Hematopoietic multipotent progenitor cell treated with erythropoietin and hydrocortisone succinate and interleukin-3 and kit ligand, for 8 days (in vitro differentiated cells): ENCODE measurements around the gene CACNA2D2.

Source experiments
- DNase-seq: peaks from one replicate; pipeline ENCODE4 v3.0.0-alpha.2; 2015

Gene CACNA2D2

DNA sequence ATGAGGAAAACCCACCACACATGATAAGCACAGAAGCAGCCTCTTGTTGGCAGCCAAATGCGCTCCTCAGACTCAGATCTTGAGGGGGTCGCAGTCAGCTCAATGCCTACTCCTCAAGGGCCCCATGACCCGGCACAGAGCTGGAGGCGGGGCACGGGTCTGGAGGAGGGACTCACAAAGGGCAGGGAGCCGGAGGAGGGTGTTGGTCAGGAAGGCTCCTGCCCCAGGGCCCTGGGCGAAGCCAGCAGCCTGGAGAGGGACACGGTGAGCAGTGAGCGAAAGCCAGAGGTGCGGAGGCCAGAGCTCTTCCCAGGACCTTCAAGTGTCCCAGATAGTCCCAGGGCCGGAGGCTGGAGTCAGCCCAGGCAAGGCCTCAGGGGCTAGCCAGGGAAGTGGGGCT lies 9.8 kb downstream of the CACNA2D2 start:
- no peak for DNase-seq

DNA sequence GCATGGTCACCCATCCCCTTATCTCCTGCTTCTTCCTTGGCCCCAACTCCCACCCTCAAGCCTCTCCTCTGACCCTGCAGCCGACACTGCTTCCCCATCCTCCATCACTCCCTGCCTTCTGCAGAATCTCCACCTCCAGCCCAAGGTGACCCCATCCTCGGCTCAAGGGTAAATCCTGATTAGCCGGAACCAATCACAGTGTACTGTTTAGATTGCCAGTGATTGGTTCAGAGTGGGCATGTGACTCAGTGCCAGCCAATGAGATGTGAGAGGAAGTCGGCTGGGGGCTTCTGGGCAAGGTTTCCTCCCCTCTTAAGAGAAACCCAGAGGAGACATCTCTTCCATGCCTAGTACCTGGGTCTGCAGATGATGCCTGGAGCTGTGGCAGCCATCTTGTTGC lies 10.3 kb downstream of the CACNA2D2 start:
- no peak for DNase-seq

DNA sequence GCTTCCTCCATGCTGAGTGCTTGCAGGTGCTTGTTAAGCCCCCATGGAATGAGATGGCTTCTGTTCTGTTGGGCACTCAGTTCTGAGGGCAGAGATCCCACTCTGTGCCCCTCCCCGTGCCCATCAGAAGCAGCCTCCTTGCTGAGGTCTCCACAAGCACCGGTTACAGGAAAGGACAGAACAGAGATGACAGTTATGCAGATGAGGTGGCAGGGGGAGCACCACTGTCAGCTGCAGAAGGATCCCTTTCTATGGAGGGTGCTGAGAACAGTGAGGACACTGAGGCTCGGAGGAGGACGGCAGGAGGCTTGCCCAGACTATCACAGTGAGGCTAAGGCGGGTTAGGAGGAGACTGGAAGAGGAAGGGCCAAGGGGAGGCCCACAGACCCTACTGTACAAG lies 12.4 kb downstream of the CACNA2D2 start:
- DNase-seq: no peak

DNA sequence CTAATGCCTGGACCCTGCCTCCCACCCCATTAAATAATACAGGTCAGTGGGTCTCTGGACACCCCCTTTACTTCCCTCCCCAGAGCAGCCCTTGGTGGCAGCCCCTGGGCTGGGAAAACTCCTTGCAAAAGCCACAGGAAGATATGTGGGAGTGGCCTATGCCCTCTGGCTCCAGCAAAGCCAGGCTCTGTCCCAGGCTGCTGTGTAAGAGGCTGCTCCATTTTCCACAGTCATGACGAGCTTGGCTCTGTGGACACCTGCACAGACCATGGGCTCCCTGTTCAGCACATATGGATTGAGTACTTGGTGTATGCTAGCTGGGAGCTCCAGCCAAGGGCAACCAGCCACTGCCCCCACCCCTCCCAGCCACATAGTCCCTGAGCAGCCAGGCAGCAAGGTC lies 13.0 kb downstream of the CACNA2D2 start:
- no peak for DNase-seq

DNA sequence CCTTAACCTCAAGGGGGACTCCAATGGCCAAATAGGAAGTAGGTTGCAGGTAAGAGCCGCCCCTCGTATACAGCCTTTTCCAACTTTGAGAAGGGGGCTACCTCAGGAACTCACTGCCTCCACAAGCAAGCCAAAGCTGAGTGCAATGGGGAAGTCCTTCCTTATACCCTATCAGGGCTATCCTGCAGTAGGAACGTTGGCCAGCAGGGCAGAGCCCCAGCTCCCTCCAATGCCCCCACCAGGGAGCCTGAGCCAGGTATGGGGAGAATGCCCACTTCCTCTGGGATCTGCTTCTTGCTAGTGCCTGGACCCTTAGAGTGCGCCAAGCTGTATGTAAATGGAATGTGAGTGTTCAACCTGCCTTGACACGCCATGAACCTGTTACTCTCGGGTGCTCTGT lies 16.3 kb downstream of the CACNA2D2 start:
- DNase-seq: no peak

DNA sequence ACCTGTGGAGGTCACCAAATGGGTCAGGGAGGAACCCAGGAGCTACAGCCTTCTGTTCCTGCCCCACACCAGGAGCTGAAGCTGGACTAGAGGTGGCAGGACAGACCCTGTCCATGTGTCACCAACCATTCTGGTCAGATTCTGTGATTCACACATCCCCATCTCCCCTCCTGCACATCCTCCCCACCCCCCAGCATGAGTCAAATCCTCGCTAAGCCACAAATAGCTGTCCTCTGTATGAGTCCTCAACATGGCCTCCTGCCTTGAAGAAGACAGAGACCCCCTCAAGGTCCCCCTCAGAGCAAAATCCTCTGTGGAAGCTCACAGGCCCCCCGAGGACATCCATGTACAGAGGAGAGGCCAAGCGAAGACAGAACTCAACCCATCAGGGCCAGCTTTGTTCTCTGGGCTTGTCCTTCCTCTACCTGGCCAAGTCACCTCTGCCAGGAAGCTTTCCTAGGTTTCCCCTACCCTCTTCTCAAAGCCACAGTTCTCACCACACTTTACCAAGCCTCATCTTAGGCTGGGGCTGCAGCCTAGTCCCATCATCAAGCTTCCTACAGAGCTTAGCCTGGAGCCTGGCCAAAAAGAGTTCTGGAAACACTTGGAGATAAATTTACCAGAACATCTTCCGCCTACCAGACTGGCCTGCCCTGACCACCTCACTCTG lies 17.1 kb downstream of the CACNA2D2 start:
- no peak for DNase-seq

DNA sequence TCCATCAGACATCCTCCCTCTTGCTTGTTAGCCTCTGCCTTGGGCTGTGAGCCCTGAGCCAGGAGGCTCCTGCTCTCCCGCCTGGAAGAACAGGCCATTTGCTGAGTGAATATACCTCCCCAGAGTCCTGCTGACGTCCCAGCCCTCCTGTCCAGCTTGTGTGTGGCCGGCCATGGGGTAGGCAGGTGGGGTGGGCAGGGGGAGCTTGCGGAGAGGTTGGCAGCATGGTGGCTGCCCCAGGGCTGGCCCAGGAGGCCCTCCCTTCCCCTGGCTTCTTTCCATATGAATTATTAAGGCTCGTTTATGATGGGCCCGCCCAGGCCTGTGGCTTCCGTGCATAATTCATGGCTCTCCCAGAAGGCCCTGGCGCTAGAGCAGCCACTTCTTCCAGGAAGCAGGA lies 18.7 kb downstream of the CACNA2D2 start:
- no peak for DNase-seq

DNA sequence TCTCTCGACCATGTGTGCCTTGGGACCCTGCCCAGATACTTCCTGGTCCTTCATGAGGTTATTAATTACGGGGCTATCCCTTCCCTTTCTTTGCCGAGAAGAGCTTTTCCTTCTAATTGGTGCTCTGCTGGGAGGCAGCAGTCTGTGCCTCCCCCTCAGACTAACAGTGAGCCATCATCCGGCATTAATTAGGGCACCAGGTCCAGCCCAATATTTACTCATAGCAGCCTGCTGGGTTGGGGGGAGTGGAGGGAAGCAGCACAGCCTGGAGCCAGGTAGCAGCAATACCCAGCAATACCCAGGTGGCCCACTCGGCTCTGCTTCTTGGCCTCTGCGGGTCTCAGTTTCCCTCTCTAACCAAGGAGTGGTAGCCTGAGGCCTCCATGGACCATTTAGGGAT lies 20.1 kb downstream of the CACNA2D2 start:
- DNase-seq: no peak

DNA sequence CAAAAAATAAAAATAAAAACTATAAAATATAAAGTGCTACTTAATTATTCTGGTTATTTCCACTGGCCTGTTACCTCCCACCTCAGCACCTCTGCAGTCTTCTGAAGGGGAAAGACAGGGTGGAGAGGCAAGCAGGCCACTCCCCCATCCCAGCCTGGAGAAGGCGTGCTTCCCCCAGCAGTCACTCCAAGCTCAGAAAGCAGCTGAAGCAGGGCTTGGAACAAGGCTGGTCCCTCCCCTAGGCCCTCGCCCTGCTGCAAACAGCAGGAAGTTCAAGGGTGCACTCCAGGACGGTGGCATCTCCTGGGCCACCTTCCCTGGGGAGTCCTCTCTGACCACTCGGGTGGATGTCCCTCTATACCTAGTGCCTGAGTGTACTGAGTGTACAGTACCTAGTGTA lies 21.4 kb downstream of the CACNA2D2 start:
- no peak for DNase-seq

DNA sequence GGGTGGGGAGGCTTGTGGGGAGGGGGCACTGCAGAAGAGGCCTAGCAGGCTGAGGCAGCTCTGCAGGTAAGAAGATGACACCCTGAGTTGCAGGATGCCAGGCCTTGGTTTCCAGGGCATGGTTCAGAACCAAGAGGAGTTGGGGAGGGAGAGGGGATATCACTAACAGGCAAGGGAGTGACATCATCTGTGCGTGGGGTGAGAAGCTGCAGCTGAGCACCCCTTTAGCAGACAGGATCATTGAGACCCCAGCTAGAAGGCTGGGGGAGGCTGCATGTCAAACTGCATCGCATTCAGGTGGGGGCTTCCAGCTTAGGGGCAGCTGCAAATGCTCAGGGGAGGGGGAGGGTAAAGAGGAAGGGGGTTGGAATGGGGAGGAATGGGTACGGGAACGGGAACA lies 23.0 kb downstream of the CACNA2D2 start:
- DNase-seq: no peak

DNA sequence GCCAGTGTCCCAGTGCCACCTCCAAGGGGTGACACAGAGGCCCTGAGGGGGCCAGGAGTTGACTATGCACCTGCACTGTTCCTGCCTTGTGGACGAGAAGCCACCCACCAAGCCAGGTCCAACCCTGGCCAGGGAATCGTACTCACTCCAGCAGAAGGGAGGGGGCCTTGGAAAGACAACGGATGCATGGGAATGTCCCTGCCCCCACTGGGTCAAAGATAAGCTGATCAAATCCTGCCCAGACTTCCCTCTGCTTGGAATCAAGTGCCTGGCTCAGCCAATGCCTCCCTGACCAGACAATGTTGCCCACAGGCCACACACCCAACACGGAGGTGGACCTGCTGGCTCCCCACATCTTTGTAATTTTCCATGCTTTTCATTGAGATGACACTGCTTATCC lies 23.9 kb downstream of the CACNA2D2 start:
- no peak for DNase-seq

DNA sequence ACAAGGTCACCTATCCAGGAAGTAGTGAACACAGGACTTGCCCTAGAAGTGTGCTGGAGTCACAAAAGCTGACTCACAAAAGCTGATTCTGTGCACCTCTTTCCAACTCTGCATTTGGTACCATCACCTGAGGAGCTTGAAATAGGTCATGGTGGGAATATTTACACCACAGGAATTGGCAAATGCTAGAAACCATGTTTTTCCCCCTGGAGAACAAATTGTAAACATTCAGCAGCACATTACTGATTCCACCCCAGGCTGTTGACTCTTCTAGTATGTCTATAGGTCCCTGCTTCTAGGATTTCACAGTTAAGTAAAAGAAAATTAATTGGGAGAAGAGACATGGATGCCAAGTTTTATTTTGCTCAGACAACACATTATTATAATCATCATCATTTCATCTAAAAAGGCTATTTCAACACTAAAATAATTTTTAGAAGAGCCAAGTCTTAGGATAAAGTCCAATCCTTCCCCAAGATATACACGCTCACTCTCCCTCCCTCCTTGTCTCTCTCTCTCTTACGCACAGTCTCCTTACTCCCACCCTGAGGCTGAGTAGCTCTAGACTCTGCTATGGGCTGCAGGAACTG lies 24.7 kb downstream of the CACNA2D2 start:
- DNase-seq: no peak

DNA sequence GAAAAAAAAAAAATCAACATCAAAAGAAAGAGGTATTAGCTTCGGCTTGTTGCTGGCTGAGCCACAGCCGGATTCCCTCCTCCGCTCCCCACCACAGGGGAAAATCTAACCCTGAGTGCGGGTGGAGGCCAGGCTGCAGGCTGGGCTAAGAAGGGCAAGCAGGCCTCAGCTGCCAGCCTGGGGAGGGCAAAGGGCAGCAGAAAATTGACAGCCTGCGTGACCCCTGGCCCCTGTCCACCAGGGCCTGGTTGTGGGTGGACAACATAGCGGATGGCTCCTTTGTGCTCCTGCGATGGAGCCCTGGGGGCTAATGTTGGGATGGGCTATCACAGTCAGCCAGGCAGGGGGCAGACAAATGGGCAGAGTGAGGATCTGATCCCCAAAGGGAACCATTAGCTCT lies 25.4 kb downstream of the CACNA2D2 start:
- DNase-seq: no peak

DNA sequence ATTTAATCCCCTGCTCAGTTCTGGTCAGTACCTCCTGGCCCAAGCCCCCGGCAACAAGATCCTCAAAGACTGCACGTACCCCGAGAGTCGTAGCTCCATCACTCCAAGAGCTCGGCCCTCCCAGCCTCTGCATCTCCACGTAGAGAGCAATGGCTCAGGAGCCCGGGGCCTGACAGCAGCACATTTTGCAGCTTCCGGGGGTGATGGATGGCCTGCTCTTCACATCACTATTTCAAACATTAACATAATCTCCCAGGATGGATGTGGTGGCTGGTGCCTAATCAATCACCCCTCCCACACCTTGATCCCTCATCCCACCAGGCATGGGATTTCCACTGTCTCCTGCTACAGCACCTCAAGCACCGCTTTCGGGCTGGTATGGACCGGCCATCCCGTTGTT lies 28.1 kb downstream of the CACNA2D2 start:
- no peak for DNase-seq

DNA sequence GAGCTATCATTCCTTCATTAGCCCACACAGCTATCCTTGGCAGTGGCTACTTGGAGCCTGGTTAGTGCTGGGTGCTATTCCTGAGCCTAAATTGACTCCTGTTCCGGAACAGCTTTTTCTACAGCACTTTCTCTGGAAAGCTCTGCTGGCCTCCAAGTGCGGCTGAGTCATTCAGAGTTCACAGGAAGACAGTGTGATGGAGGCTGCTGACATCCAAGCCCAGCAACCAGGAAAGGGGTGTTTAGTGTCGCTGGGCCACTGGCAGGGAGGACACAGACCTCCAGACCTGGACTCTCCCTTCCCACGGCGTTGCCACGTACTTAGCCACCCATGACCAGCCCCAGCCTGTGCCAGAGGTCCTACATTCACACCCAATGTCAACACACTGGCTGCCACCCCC lies 28.7 kb downstream of the CACNA2D2 start:
- DNase-seq: no peak

DNA sequence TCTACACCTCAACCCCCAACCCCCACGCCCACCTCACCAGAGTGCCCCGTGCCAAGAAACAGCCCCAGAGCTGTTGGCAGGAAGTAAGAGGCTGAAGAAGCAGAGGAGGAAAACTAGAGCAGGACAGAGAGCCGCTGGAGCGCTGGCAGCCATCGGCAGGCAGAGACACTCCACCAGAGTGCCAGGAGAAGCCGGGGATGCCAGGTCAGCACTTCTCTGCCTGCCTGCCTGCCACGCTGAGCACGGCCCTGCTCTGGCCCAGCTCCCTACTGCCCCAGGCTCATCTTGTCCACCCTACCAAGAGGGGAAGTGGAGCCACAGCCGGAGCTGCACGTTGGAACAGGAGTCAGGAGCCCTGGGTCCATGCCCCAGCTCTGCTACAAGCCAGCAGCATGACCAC lies 29.7 kb downstream of the CACNA2D2 start:
- DNase-seq: no peak

DNA sequence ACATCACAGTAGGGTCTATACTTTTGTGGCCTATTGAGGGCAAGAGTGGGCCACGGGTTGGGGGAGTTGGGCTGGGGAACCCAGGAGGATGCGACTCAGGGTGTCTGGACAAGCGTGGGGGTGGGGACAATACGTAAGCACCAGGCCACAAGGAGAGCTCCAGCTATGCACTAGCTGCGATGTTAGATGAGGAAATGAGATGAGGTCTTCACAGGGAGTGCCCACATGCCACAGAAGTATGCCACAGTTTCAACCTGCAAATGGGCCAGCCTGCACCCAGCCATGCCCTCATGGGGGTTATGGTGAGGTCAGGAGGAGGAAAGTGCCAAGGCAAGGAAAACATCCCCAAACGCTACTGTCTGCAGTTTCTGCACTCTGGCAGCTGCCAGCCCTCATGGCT lies 30.5 kb downstream of the CACNA2D2 start:
- DNase-seq: no peak

DNA sequence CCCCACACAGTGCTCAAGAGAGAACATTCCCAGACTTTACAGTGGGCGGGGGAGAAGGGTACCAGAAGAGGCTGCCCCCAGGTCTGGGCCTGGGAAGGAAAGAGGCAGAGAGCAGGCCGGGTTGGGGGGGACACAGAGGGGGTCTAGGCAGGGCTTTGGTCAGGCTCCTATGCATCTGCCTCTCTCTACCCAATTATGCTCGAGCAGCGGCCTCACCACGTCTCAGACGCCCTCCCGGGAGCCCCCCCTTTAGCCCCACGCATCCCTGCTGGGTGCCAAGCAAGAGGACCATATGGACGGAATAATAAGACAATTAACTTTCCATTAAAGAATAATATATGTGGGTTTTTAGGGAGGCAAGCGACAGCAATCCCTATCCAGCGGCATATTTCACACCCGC lies 32.8 kb downstream of the CACNA2D2 start:
- DNase-seq: no peak

DNA sequence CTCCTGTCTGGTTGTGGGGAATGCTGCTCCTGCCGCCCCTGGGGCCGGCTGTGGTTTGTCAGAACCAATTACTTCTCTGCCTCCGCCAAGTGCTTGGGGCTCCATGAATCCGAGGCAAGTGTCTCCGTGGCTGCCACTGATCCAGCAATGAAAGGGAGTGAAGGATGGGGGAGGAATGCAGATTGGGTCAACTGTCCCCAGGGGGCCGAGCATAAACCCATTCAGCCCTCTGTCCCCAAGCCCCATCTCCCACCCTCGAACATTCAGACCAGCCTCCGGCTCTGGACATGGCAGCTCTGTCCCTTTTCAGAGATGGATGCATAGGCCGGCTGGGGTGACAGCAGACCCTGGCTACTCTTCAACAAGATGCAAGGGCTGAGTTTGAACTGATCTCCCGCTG lies 35.5 kb downstream of the CACNA2D2 start:
- no peak for DNase-seq

DNA sequence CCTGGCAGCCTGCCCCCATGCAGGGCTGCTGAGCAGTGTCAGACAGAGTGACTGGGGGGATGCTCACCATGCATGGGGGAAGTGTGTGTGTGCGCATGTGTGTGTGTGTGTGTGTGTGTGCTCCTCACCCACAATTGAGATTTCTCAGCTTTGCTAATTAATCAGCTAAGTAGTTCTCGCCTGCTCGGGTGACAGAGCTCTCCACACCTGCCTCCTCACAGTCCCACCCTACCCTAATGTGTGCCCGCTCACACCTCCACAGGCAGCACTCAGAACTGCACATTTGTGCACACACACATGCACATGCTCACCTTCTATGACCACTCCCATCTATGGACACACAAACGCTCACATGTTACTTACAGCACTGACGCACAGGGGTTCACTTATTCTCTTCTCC lies 37.3 kb downstream of the CACNA2D2 start:
- no peak for DNase-seq

DNA sequence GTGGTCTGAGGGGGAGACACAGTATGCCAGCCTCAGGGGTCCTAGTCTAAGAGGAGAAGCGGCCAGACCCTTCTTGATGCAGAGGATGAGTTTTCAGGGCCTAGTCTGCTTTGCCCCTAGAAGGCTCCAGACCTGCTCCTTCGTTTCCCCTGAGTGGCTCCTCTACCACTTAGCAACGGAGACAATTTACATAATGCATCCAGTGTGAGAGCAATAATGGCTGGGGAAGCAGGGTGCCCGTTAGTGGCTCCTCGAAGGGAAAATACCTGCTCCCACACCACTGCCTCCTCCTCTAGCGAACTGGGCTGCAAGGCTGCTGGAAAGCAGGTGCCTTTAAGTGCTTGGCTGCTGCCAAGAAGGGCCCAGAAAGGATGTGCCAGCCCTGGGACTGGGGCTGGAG lies 38.9 kb downstream of the CACNA2D2 start:
- no peak for DNase-seq

DNA sequence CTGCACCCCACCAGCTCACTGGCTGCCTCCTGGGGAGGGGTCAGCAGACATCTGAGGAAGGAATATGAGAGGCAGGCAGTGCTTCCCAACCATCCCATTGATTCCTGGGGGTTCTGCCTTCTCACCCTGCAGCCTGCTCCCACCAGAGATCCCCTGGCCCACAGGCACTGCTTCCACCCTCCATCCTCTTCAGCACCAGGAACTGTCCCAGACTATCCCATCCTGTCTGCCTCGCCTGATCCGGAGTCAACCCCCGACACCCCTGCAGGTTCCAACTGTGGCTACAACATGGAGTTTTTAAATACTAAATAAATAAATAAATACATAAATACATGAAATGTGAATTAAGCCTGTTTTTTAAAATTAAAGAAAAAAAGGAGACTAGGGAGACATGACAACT lies 43.6 kb downstream of the CACNA2D2 start:
- no peak for DNase-seq

DNA sequence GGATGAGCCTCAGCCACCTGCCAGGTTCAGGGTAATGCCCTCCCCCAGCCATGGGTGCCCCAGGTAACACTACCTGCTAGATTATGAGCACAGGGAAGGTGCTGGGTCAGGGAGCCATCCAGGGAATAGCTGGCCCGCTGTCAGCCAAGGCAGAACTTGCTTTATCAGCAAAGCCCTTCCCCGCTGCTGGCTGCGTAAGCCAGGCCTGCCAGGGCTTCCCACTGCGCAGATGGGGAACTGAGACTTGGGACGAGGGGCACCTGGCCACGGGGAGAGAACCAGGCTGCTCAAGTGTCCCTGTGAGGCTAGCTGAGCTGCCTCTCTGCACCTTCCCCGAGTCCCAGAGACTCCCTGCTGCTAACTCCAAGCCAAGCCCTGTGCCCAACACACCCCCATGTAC lies 45.4 kb downstream of the CACNA2D2 start:
- DNase-seq: no peak

DNA sequence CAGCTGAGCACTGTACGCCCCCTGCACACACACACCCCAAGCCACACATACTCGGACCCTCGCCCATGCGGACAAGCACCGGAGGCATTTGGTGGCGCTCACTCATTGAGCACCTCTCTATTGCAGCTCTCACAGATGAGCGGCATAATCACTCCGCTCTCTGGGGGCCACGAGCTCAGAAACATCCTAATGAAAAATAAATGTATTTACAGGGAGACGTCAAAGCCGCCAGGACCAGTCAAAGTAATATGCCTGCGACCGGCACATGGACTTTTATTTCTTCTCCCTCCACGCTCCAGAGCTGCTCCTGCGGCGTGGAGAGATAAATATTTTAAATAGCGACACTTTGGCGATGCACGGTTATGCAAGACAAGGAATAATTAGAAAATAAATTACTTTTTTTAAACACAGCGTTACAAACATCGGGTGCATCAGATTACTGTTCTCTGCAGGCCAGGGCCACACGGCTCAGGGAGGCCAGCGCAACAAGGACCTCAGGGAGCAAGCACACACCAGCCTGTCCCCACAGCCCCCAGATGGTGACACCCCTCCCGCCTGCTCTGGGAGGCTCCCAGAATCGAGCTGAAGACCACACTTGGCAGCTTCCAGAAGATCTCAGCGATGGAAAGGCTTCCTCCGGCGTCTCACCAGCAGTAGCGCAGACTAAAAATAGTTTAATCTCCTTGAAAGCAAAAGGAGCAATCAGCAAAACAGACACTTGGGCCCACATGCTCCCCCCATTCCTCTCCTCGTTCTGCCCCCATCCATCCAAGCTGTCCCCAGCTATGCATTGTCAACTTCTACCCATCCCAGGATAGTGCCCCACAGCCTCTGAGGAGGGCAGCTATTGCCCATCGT lies 48.0 kb downstream of the CACNA2D2 start:
- DNase-seq: no peak
